H1 (cell line): ENCODE measurements around the gene DACT1. TPM values are rescaled to one million over a fixed set of nuclear protein-coding genes. Genes with fewer than 3 reads are reported as not detected.

Experiments
- ASH2L ChIP-seq: fragments of 200-600, 300-600 bp; sonication (generic); IDR thresholded peaks from one replicate; pipeline ENCODE4 v1.7.1; 2017; ENCODE audit warnings: low read length
- CHD1 ChIP-seq: IDR thresholded peaks from 2 replicates; pipeline ENCODE4 v1.6.1; 2012; ENCODE audit warnings: low read depth, low read length, improper control_type of control experiment
- CTBP2 ChIP-seq: IDR thresholded peaks from 2 replicates; pipeline ENCODE4 v1.7.0; 2011; ENCODE audit warnings: borderline replicate concordance, mild to moderate bottlenecking, moderate library complexity, mixed read lengths, low read length; ENCODE audit not compliant: insufficient read depth, insufficient read length
- EZH2 ChIP-seq: fragments of 200-600 bp; sonication (generic); IDR thresholded peaks from 2 replicates; pipeline ENCODE4 v1.7.1; 2012; ENCODE audit warnings: low read depth, mild to moderate bottlenecking, moderate library complexity, low read length, inconsistent platforms; ENCODE audit not compliant: severe bottlenecking
- SIN3A ChIP-seq, 2 experiments: IDR thresholded peaks in 1 of 2; conservative IDR thresholded peaks in 1 of 2; 2 replicates each; pipeline ENCODE4 v1.6.1; 2011 to 2012; ENCODE audit warnings: low read length in 2 of 2, improper control_type of control experiment in 1 of 2, low read depth in 1 of 2, mild to moderate bottlenecking in 1 of 2
- TAF7 ChIP-seq: optimal IDR thresholded peaks from 2 replicates; pipeline ENCODE3; 2011; ENCODE audit warnings: low read depth, mild to moderate bottlenecking, inconsistent platforms, low read length, moderate library complexity, borderline replicate concordance
- polyA plus RNA-seq, 7 experiments: library from polyadenylated mRNA; depleted of rRNA in 3 of 7; stranded (reverse) in 5 of 7; unstranded in 2 of 7; fragments of >200 nt in 5 of 7; fragments of 200-250 nt in 2 of 7; gene quantifications; 1 replicate in 5 of 7; 2 replicates in 1 of 7; 4 replicates in 1 of 7; pipeline versions ENCODE4 v1.2.1 to v1.2.3, GENCODE V29; 2011 to 2013; ENCODE audit warnings: missing spikeins in 2 of 7, mixed read lengths in 2 of 7
- total RNA-seq: library from RNA; stranded (reverse); fragmentation: NEBNext Ultra II Directional; extraction: Animal tissue kit (Norgen Biotek cat#: 25700); gene quantifications from 2 replicates; pipeline ENCODE4 v1.2.1, GENCODE V29; 2021
- TF ChIP-seq, protein P1 (sequence below): IDR thresholded peaks from 2 replicates; pipeline ENCODE4 v1.6.1; 2012; ENCODE audit warnings: inconsistent platforms
- TF ChIP-seq, protein P2 (sequence below), 3 experiments: IDR thresholded peaks; 1 replicate in 2 of 3; 2 replicates in 1 of 3; pipeline versions ENCODE4 v1.5.1 to v1.6.1; 2011; ENCODE audit warnings: low read length in 3 of 3, mild to moderate bottlenecking in 3 of 3, inconsistent platforms in 2 of 3, low read depth in 1 of 3, moderate library complexity in 1 of 3; ENCODE audit not compliant: insufficient read depth in 1 of 3; ENCODE audit errors: control extremely low read depth in 1 of 3

The DACT1 gene
- total and polyA plus RNA-seq, 2 of the 8 experiments (the other 6 are each of a cell fraction or from before 2014, with no cell fraction given), result 3.2 to 29.8 TPM

DNA sequence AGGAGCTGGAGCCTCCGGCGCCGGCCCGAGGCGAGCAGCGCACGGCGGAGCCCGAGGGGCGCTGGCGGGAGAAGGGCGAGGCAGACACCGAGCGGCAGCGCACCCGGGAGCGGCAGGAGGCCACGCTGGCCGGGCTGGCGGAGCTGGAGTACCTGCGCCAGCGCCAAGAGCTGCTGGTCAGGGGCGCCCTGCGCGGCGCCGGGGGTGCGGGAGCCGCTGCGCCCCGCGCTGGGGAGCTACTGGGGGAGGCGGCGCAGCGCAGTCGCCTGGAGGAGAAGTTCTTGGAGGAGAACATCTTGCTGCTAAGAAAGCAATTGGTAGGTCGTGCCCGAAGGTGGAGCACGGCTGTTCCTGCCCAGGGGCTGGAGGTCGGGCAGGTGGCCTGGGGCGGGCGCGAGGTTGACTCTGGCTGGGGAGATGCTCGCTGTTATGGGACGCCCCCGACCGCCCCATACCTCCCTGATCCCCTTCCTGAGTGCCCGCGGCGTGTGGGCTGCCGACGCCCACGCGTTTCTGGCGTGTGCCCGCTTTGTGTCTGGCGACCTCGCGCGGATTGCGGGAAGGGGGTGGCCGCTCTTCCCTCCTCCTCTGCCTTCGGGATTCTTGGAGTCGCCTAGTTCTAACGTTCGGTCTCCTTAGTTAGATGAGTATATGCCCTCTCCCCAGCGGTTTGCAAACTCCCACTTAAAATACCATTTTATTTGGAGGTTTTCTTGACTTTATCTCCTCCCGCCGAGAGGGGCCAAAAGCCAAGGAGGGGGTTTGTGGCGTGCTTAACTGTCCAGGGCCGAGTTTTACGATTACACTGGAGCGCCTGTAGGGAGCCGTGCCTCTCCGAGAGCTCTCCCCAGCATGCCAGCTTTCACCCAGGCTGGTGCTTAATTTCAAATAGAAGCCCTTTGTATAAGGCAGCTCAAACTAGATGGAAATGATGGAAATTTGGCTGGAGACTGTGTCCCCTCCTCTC is 752 bp downstream of the DACT1 start (continued):
- peak; percentile 14 for TF ChIP-seq TAF7
- peak; percentile 72 for TF ChIP-seq EZH2
- no peak for TF ChIP-seq CTBP2
- TF ChIP-seq ASH2L, result peak; percentile 65
- no peak for TF ChIP-seq CHD1
- TF ChIP-seq, protein P1, sequence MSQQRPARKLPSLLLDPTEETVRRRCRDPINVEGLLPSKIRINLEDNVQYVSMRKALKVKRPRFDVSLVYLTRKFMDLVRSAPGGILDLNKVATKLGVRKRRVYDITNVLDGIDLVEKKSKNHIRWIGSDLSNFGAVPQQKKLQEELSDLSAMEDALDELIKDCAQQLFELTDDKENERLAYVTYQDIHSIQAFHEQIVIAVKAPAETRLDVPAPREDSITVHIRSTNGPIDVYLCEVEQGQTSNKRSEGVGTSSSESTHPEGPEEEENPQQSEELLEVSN, result peak; percentile 92
- TF ChIP-seq SIN3A (conservative IDR thresholded peaks at IDR 0.05 in 1 of 2, IDR thresholded peaks at IDR 0.05 in 1 of 2; ENCODE audit: low read depth in 1 of 2, low read length in 2 of 2), result peak in 1 of 2 experiments; percentile 47; a peak in 1 of 4 replicates
- TF ChIP-seq, protein P2, sequence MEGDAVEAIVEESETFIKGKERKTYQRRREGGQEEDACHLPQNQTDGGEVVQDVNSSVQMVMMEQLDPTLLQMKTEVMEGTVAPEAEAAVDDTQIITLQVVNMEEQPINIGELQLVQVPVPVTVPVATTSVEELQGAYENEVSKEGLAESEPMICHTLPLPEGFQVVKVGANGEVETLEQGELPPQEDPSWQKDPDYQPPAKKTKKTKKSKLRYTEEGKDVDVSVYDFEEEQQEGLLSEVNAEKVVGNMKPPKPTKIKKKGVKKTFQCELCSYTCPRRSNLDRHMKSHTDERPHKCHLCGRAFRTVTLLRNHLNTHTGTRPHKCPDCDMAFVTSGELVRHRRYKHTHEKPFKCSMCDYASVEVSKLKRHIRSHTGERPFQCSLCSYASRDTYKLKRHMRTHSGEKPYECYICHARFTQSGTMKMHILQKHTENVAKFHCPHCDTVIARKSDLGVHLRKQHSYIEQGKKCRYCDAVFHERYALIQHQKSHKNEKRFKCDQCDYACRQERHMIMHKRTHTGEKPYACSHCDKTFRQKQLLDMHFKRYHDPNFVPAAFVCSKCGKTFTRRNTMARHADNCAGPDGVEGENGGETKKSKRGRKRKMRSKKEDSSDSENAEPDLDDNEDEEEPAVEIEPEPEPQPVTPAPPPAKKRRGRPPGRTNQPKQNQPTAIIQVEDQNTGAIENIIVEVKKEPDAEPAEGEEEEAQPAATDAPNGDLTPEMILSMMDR (IDR thresholded peaks at IDR 0.05; ENCODE audit: control extremely low read depth in 1 of 3, insufficient read depth in 1 of 3, low read depth in 1 of 3, low read length in 3 of 3), result peak in 1 of 3 experiments; percentile 2; a peak in 1 of 4 replicates
